Myocyte (in vitro differentiated cells): ENCODE data around the gene LIPM. TPM values are rescaled to one million over a fixed set of nuclear protein-coding genes. Genes with fewer than 3 reads are reported as not detected.

ENCODE experiments used
- total RNA-seq: library from RNA; depleted of rRNA; stranded (reverse); fragments of >200 nt; gene quantifications from 2 replicates; pipeline ENCODE4 v1.2.3, GENCODE V29; 2014

Gene LIPM
- total RNA-seq, 1 donor from 2014 or later: not detected

Other genes with a start within 250 kb of the LIPM start
- gene RNLS, start 219.4 kb upstream of the LIPM start, total RNA-seq: 0.19 TPM in 1 of 2 replicates, not detected in the other
- gene LIPJ, start 216.0 kb upstream of the LIPM start, total RNA-seq: not detected in 2 replicates
- 1.7 and 2.4 TPM in 2 replicates for gene LIPF, start 138.3 kb upstream of the LIPM start, total RNA-seq
- not detected in 2 replicates for gene LIPK, start 96.5 kb upstream of the LIPM start, total RNA-seq
- not detected in 2 replicates for gene LIPN, start 42.7 kb upstream of the LIPM start, total RNA-seq
- 0.13 and 0.16 TPM in 2 replicates for gene ANKRD22, start 49.1 kb downstream of the LIPM start, total RNA-seq
- 10.0 and 11.3 TPM in 2 replicates for gene STAMBPL1, start 77.5 kb downstream of the LIPM start, total RNA-seq
- gene ACTA2, start 150.0 kb downstream of the LIPM start, total RNA-seq: 1,010 and 1,436 TPM in 2 replicates
- gene FAS, start 188.1 kb downstream of the LIPM start, total RNA-seq: 13.9 and 21.3 TPM in 2 replicates